SH-SY5Y (cell line): ENCODE measurements around the gene SUGCT.

Source experiments
- GATA2 ChIP-seq: IDR thresholded peaks from 2 replicates; pipeline ENCODE4 v1.6.1; 2011; ENCODE audit warnings: mild to moderate bottlenecking, low read depth, low read length
- GATA3 ChIP-seq: IDR thresholded peaks from 2 replicates; pipeline ENCODE4 v1.6.1; 2011; ENCODE audit warnings: low read depth, mild to moderate bottlenecking, low read length, moderate library complexity

- TF ChIP-seq GATA2 (no peak), GATA3 (no peak)
Measured at GRCh38 chr7:40909346-40909980, 774.7 kb downstream of the SUGCT start.
